HCT116 (cell line): ENCODE measurements around the gene CBX8. TPM values are rescaled to one million over a fixed set of nuclear protein-coding genes. Genes with fewer than 3 reads are reported as not detected.

Experiments
- ELF1 ChIP-seq: IDR thresholded peaks from 2 replicates; pipeline ENCODE4 v1.6.1; 2012; ENCODE audit warnings: low read depth, borderline replicate concordance
- EZH2phosphoT487 ChIP-seq: fragments of 200-600 bp; IDR thresholded peaks from 2 replicates; pipeline ENCODE4 v1.6.1; 2018; ENCODE audit warnings: antibody characterized with exemption, borderline replicate concordance
- JUND ChIP-seq: IDR thresholded peaks from 2 replicates; pipeline ENCODE4 v1.6.1; 2012
- POLR2AphosphoS5 ChIP-seq: IDR thresholded peaks from 2 replicates; pipeline ENCODE4 v1.6.1; 2011; ENCODE audit warnings: mild to moderate bottlenecking, low read depth, low read length, moderate library complexity
- SP1 ChIP-seq: IDR thresholded peaks from 2 replicates; pipeline ENCODE4 v1.6.1; 2012; ENCODE audit warnings: low read depth
- SRF ChIP-seq: IDR thresholded peaks from 2 replicates; pipeline ENCODE4 v1.6.1; 2012; ENCODE audit warnings: low read depth
- YY1 ChIP-seq: IDR thresholded peaks from 2 replicates; pipeline ENCODE4 v1.6.1; 2011; ENCODE audit warnings: low read length, low read depth, moderate library complexity, mild to moderate bottlenecking; ENCODE audit not compliant: insufficient replicate concordance; ENCODE audit errors: extremely low read depth
- ZNF274 ChIP-seq: fragments of 200-500 bp; sonication (Bioruptor generic); IDR thresholded peaks from 2 replicates; pipeline ENCODE4 v1.6.1; 2014; ENCODE audit warnings: mild to moderate bottlenecking, low read depth, low read length, inconsistent platforms
- total RNA-seq: library from RNA; stranded (reverse); gene quantifications from one replicate; pipeline ENCODE4 v1.2.1, GENCODE V29; 2021; ENCODE audit not compliant: unreplicated experiment
- TF ChIP-seq, protein P1 (sequence below): IDR thresholded peaks from 2 replicates; pipeline ENCODE4 v1.6.1; 2012; ENCODE audit warnings: low read depth
- TF ChIP-seq, protein P2 (sequence below): IDR thresholded peaks from 2 replicates; pipeline ENCODE4 v1.6.1; 2012
- TF ChIP-seq, protein P3 (sequence below): IDR thresholded peaks from 2 replicates; pipeline ENCODE4 v1.6.1; 2012

CBX8 gene
- total RNA-seq, 1 experiment from 2014 or later: 29.0 TPM

DNA sequence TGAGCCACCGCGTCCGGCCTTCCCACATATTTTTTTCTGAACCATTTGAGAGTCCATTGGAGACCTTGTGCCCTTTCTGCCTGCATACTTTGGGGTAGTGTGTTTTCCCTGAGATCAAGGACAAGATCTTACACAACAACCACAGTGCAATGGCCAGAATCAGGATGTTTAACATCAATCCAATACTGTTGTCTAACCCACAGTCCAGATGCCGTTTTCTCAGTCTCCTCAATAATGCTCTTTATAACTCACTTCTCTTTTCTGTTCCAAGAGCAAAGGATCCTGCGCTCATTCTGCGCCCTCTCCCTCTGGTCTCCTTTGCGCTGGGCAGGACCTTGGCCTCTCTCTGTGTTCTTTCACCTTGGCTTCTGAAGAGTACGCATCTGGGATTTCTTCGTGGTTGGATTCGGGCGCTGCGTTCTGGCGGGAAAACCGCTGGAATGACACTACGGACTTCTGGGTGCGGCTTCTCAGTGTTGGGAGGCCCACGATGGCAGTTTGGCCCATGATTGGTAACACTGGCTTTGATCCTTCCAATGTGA is 25.8 kb upstream of the CBX8 start (continued):
- TF ChIP-seq, protein P1, sequence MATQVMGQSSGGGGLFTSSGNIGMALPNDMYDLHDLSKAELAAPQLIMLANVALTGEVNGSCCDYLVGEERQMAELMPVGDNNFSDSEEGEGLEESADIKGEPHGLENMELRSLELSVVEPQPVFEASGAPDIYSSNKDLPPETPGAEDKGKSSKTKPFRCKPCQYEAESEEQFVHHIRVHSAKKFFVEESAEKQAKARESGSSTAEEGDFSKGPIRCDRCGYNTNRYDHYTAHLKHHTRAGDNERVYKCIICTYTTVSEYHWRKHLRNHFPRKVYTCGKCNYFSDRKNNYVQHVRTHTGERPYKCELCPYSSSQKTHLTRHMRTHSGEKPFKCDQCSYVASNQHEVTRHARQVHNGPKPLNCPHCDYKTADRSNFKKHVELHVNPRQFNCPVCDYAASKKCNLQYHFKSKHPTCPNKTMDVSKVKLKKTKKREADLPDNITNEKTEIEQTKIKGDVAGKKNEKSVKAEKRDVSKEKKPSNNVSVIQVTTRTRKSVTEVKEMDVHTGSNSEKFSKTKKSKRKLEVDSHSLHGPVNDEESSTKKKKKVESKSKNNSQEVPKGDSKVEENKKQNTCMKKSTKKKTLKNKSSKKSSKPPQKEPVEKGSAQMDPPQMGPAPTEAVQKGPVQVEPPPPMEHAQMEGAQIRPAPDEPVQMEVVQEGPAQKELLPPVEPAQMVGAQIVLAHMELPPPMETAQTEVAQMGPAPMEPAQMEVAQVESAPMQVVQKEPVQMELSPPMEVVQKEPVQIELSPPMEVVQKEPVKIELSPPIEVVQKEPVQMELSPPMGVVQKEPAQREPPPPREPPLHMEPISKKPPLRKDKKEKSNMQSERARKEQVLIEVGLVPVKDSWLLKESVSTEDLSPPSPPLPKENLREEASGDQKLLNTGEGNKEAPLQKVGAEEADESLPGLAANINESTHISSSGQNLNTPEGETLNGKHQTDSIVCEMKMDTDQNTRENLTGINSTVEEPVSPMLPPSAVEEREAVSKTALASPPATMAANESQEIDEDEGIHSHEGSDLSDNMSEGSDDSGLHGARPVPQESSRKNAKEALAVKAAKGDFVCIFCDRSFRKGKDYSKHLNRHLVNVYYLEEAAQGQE: no peak
- TF ChIP-seq ZNF274 (no peak), JUND (no peak), EZH2phosphoT487 (no peak), ELF1 (no peak), YY1 (no peak), SP1 (no peak), POLR2AphosphoS5 (no peak), SRF (no peak)
- TF ChIP-seq, protein P2, sequence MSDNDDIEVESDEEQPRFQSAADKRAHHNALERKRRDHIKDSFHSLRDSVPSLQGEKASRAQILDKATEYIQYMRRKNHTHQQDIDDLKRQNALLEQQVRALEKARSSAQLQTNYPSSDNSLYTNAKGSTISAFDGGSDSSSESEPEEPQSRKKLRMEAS: no peak
- TF ChIP-seq, protein P3, sequence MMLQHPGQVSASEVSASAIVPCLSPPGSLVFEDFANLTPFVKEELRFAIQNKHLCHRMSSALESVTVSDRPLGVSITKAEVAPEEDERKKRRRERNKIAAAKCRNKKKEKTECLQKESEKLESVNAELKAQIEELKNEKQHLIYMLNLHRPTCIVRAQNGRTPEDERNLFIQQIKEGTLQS: no peak
